Lower leg skin (tissue), 3 donors: ENCODE data around the gene PLEKHH2.

Source experiments
- CTCF ChIP-seq, 3 donors: fragments of 450-650 bp; IDR thresholded peaks; one replicate each; pipeline ENCODE4 v1.5.1; 2016; ENCODE audit warnings: antibody characterized with exemption in 3 of 3, mild to moderate bottlenecking in 3 of 3, moderate library complexity in 2 of 3
- POLR2A ChIP-seq, 2 donors: fragments of 450-650 bp; IDR thresholded peaks; one replicate each; pipeline ENCODE4 v1.6.1; 2016 to 2017; ENCODE audit warnings: antibody characterized with exemption in 2 of 2, mild to moderate bottlenecking in 1 of 2, moderate library complexity in 1 of 2

- TF ChIP-seq CTCF (IDR thresholded peaks at IDR 0.05) (no peak), POLR2A (IDR thresholded peaks at IDR 0.05) (no peak)
Observed at GRCh38 chr2:43738257-43738656, 101.2 kb downstream of the PLEKHH2 start.
